Astrocyte of the spinal cord (primary cell): Measurements from ENCODE around the gene PIGBOS1.

Experiments
- DNase-seq: peaks from one replicate; pipeline ENCODE4 v3.0.0; 2011; ENCODE audit warnings: low read depth, low spot score
- H3K4me3 ChIP-seq: 2 replicates; pipeline ENCODE4 v1.5.1; 2011; ENCODE audit warnings: low read depth, mild to moderate bottlenecking, low read length, moderate library complexity
- in situ Hi-C: cut with HindIII; loops from 2 replicates; pipeline ENCODE4 v1.10.0; 2017; ENCODE audit warnings: low sequenced_read_pairs
- TF ChIP-seq, protein P1 (sequence below): IDR thresholded peaks from 2 replicates; pipeline ENCODE4 v1.5.1; 2012; ENCODE audit warnings: low read depth, mild to moderate bottlenecking, low read length, inconsistent platforms

Gene PIGBOS1, protein sequence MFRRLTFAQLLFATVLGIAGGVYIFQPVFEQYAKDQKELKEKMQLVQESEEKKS

DNA sequence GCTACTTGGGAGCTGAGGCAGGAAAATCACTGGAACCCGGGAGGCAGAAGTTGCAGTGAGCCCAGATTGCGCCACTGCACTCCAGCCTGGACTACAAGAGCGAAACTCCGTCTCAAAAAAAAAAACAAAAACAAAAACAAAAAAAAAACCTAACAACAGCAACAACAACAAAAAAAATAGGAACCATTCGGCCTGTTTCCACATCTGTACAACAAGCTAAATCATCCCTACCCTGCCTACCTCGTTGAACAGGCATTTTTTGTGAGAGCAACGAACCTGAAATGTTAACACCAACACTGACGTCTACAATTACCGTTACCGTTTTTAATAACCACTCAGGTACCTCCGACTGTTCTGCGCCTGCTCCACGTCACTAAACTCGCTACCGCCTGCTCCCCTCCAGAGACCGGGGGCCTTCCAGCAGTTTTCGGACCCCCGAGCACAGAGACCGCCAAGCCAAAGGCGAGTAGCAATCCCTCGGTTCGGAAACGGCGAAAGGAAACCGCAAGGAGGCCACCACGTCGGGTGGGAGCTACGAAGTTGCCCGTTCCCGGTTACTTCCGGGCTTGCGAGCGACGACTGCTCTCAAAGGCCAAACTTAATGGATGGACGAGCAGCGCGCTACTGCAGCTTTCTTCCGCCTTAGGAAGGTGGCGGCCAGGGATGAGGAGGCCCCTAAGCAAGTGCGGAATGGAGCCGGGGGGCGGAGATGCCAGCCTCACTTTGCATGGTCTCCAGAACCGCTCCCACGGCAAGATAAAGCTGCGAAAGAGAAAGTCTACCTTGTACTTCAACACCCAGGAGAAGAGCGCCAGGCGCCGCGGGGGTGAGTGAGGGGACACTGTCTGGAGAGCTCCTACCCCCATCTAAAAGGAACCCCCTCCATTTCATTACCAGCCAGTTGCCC, at the start of gene PIGBOS1, which contains the start of gene PIGB:
Gene PIGBOS1, minus strand, starts transcription at position 536 of the 907 bp plus-strand sequence. CDS start 1,331 bp downstream, outside the sequence.
Gene PIGB, plus strand, starts transcription at position 635 of the 907 bp plus-strand sequence. Its CDS starts 29 bp downstream, at position 664.
- in situ Hi-C loops = no loop called here
- TF ChIP-seq, protein P1, sequence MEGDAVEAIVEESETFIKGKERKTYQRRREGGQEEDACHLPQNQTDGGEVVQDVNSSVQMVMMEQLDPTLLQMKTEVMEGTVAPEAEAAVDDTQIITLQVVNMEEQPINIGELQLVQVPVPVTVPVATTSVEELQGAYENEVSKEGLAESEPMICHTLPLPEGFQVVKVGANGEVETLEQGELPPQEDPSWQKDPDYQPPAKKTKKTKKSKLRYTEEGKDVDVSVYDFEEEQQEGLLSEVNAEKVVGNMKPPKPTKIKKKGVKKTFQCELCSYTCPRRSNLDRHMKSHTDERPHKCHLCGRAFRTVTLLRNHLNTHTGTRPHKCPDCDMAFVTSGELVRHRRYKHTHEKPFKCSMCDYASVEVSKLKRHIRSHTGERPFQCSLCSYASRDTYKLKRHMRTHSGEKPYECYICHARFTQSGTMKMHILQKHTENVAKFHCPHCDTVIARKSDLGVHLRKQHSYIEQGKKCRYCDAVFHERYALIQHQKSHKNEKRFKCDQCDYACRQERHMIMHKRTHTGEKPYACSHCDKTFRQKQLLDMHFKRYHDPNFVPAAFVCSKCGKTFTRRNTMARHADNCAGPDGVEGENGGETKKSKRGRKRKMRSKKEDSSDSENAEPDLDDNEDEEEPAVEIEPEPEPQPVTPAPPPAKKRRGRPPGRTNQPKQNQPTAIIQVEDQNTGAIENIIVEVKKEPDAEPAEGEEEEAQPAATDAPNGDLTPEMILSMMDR = no peak
- peak within 1 kb of the TSS; percentile 85 for H3K4me3 ChIP-seq
- DNase-seq = peak; percentile 91

DNA sequence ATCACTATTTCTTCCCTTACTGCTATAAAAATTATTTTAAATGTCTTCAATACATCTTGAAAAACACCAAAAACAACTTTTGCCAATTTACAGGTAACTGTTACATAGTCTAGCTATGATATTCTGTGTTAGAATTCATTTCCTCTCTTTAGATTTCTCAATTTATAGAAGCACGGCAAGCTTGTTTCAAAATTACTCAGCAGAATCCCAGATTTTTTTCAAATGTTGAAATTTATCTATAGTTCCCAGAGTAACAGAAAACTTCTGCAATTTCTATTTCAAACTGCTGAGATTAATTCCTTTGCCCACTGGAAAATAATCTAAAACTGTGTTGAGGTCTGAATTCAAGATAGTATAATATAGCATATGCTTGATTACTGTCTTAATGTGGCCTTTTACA, 48.1 kb upstream of the PIGBOS1 start:
- TF ChIP-seq, protein P1 = no peak
- in situ Hi-C loops = no loop called here
- H3K4me3 ChIP-seq = no peak overlapping the region
- DNase-seq = no peak

DNA sequence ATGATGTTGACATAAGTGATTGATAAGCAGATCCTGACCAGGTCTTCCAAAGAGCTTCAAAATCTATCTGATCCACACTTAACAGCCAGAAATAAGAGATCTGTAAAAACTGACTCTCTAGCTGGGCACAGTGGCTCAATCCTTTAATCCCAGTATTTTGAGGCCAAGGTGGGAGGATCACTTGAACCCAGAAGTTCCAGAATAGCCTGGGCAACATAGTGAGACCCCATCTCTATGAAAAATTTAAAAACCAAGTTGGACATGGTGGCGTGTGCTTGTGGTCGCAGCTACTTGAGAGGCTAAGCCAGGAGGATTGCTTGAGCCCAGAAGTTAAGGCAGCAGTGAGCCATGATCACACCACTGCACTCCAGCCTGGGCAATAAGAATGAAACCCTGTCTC, 43.7 kb upstream of the PIGBOS1 start:
- no peak overlapping the region for H3K4me3 ChIP-seq
- in situ Hi-C loops = no loop called here
- DNase-seq = no peak
- TF ChIP-seq, protein P1 = no peak

DNA sequence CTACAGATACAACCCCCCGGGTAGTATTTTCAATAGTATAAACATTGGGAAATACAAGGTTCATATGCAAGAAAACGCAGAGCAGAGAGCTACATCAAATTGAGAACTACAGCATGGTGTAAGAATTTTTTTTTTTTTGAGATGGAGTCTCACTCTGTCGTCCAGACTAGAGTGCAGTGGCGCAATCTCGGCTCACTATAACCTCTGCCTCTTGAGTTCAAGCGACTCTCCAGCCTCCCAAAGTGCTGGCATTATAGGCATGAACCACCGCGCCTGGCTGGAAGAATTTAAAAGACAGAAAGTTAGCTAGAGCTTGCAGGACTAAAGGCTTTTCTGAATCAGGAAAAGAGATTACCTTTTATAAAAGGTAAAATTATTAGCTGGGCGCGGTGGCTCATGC, 42.1 kb upstream of the PIGBOS1 start:
- DNase-seq = no peak
- H3K4me3 ChIP-seq = no peak overlapping the region
- TF ChIP-seq, protein P1 = no peak
- in situ Hi-C loops = no loop called here

DNA sequence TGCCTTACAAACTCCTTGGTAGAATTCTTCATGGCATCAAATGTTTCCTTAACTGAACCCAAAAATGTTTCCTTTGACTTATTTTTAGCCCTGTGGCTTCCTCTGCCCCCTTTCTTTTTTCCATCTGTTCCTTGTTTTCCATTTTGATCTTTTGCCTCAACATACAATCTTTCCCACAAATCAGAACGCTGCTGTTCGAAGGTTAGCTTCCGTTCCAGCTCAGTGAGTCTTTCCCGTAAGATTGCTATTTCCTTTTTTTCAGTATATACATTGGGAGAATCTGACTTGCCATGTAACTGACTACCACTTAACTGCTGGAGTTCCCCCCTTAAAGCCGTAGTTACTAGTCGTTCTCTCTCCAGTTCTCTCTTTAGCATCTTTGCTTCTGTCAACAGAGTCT, 41.3 kb upstream of the PIGBOS1 start:
- no peak overlapping the region for H3K4me3 ChIP-seq
- in situ Hi-C loops = no loop called here
- DNase-seq = no peak
- TF ChIP-seq, protein P1 = no peak

DNA sequence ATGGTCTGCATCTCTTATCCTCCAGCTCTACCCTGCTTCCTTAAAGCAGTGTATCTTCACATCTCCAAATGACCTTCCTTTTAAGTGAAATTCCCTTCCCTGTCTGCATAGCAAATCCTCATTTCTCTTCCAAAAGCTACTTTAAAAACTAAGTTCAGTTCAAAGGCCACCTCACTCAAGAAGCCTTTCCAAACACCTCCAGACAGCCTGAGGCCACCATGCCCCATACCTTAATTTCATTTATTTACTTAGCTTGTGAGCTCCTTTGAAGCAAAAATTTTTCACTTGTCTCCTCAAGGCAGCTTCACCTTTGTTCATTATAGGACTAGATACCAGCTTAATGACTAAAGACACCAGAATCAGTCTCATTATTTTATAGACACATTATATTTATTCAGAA, 39.5 kb upstream of the PIGBOS1 start:
- H3K4me3 ChIP-seq = no peak overlapping the region
- no peak for DNase-seq
- TF ChIP-seq, protein P1 = no peak
- in situ Hi-C loops = no loop called here
